ENCODE measurements around the gene GPC6.
A peak's percentile ranks its signal among the peaks of the same experiment; 100 is the strongest.

GPC6 gene

DNA sequence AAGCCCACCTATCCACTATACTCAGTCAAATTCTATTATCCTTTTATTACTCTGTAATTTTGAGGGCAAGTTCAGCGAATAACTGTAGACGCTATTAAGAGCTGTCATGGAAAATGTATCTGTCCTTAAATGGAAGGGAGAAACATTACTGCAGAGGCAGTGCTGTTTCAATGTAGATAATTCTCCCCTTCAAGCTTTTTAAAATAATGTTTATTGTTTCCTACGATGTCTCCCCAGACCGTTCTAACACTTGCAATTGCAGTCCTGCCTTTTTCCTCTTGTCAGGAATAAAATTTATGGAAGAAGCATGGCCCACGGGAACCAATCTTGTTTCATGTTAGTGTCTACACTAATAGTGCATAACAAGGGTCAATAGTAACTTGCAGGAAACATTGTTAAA lies 159.5 kb downstream of the GPC6 start:
- no peak for DNase-seq

DNA sequence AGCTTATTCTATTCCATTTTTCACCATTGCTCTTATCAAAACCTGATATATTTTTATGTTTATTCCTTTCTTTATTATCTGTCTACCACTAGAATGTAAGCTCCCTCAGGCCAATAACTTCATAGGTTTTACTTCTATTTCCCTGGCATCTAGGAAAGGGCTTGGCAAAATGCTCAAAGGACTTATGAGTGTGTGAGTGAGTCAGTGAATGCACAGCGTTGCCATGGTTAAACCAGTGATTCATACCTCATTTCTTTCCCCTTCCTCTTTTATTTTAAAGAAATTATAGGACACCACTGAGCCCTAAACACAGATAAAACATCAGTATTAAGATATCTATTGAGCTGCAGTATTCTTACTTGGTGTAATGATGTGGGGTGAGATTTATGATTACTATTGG lies 162.1 kb downstream of the GPC6 start:
- DNase-seq, result no peak

DNA sequence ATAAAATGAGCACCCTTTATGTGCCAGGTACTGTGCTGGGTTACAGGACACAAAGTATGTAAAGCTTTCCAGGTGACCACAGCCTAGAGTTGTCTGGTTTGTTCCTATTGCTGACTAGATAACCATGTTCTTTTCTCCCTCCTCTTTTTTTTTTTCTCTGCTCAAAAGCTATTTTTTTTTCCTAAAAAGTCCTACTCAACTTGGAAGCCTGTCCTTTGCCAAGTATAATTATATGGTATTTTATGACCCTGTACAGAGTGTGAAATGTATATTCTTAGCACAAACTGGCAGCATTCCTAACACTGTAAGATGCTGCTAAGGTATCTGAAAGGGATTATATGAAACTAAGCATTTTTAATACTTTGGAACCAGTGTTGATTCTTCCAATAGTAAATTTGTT lies 171.0 kb downstream of the GPC6 start:
- DNase-seq, result peak; percentile 62

DNA sequence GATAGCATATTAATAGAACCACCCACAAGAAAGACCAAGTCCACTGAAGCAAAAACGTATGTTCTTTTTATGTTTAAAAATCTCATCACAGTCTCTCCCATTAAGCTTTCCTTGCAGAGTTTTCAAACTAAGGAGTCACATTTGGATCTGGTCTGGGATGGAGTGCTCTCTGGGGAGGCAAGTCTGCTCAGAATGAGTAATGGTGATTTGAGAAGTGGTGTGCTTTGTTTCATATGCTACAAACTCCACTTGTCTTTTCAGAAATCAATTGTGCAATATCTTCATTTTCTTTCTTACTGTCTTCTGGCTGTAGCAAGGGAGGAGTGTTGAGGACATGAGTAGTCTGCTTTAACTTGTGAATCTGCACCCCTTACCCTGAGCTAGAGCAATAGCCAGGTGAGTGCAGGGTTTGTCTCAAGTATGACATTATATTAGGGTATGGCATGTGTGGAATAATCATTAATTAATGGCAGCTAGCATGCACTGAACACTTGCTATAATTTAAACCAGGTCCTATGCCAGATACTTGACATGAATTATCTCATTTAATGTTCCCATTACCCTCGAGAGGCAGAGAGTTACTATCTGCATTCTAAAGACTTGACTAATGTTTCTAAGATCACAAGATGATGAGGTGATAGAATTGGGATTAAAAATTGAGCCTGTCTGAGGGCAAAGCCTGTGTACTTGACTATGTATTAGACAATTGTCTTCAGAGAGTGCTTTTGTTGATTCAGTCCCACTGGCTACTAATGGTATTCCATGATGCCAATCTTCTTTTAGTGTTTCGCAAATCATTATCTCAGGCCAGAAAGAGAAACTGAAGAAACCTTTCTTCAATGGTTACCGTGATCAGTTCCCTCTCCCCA lies 171.8 kb downstream of the GPC6 start:
- DNase-seq, result peak; percentile 62

DNA sequence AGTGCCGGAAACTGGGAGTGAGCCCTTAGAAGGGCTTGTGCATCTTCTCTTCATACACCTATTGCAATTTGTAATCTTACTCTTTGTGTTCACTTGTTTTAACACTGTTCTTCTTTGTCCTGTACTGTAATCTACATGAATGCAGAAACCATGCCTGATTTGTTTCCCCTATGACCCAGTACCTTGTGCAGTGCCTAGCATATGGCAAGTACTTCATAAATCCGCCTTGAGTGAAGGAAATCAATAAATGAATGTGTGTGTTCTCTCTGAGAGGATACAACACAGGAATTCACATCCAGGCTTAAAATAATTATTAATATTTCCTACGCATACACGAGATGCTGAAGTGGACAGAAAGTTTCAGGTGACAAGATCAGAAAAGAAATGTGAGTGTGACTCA lies 172.6 kb downstream of the GPC6 start:
- DNase-seq, result no peak

DNA sequence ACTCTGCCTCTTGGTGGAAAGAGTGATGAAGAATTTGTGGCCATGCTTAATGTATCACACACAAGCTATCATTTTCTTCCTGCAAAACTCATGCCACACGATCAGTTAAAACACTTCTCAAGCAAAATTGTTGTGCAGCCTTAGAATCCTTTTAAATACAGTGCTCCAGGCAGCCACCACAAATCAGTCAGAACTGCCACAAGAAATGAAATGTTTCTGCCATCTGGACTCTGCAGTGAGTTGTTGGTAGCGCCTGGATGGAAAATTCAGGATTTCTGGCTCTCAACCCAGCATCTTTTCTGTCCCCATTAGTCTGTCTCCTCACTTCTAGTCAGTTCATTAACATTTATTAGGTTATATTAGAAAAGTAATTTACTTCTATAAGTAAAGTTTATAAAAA lies 179.5 kb downstream of the GPC6 start:
- DNase-seq, result peak; percentile 51

DNA sequence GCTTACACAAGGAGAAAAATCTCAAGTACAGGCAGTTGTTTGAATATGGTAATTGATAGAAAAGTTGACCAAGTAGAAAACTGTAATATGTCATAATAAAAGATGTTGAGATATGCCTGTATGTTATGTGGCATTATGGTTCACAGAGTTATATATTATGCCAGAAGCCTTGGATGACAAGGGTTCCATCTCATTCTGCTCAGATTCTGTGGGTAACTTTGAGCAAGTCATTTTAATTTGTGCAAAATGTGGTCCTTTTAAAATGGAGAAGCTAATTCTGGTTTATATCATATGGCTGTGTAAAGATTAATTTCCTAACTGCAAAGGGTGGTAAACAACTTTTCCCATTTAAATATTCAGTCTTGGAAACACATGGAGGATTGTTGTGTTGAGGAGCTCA lies 180.9 kb downstream of the GPC6 start:
- no peak for DNase-seq

DNA sequence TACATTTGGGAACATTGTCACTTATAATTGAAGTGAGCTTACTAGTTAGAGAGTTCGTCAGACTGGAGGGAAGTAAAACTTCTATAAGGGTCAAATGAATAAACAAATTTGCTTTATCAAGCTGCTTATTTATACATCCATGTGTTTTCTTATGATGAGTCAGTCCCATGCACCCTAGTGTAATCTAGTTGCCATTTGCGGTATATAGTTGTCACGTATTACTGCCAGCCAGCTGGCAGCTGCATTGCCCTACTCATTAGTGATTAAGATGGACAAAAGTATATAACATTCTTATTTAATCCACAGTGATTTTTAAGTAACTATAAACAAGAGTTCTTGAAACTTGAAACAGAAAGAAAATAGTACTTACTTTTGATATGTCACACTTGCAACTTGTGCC lies 182.4 kb downstream of the GPC6 start:
- no peak for DNase-seq

DNA sequence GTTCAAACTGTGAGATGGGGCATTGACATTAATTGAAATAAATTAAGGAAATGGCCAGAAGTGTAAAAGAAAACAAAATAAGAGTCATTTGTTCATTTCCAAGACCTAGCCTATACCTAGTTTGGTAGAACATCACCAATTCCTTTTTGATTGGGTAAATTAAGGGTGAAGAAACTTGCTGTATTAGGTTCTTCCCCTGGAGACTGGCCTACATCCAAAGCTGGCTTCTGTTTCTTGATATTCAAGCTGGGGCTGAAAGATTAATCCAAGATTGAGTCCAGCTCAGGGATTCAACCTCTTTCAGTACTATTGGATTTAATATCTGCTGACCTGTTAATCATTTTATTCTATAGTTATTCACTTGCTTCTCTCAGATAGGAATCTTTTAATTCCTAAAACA lies 183.2 kb downstream of the GPC6 start:
- no peak for DNase-seq

DNA sequence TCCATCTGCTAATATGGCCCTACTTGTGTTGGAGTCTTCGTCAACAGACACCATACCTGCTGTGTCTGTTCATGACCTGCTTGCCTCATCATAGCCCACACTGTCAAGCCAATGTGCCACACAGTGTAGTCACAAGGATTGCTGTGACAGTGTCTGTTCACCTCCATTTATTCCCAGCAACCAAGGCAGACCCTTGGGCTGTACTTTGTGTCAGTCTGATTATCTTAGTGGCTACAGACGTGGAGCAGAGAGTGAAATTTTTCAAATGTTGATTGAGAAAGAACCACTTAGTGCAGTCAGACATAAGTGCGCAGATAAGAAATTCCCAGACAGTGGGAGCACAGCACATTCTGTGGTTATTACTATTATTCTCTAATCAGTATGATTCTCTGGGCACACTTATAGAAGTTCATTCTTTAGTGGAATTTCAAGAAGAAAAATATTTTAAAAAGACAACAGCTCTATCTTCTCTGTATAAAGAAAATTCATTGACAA lies 184.6 kb downstream of the GPC6 start:
- DNase-seq, result no peak

DNA sequence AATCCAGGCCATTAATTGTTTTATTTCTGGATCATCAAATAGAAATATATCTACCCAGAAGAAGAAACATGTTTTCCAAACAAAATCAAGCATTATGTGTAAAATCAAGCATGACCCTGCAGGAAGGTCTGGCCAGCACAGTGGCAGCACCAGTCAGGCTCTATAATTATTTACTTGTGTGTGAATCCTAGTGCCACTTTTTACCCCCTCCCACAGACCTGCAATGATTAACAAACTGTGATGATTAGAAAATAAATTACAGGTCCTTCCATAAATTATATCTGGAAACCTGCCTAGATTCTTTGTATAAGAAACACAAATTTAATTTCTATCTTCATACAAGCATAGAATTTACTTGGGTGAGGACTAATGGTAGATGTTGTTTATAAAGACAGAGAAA lies 186.1 kb downstream of the GPC6 start:
- peak; percentile 21 for DNase-seq

DNA sequence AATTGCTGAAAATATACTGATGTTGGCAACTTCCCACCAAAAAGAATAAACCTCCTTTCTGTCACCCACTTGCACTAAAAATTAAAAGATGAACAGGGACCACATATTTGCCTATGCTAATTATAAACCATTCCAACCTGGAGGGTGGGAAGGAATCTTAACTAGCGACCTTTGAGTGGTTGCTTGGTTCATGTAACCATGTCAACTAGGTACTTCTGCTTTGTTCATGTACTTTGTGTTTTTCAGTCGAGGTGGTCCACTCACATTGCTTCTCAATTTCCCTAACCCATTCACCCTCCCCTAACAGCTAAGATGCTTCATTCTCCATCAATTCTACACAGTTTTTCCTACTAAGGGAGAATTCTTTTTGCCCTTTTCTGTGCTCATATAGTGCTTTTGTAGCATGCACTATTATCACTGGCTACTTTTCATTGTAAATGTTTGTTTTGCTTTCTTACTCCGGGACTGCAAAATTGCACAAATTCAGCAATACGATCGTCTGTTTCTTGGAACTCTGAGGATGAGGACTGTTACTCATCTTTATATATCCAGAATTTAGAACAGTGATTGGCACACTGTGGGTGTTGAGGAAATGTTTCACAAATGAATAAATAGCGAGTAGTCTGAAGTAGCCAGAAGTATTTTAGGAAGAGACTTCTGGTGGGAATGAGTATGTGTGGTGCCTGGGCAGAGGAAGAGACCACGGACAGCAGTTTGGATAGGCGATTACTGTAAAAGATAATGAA lies 187.5 kb downstream of the GPC6 start:
- DNase-seq, result peak; percentile 67

DNA sequence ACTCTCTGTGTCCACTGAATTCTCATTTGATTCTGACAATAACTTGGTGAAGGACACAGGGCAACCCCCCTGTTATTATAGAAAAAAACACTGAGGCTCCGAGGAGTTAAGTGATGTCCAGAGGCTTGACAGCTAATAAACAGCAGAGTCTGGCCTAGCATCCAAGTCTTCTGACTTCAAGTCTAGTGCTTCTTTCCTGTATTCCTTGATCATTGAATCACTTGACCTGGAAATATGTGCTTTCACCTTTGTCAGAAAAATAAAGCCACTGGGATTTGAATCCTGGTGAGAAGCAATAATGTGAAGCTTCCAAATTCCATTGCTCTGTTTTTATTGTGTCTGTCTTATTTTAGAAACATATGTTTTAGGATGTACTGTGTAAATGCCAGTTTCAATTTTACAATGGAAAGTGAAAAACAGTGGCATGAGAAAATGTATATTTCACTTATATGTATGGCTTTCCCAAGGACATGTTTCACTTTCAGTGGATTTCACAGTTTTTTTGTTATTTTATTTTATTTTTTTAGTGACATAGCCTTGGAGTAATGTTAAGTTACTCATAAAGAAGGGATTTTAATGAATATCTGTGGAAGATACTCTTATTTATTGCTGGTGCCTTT lies 190.2 kb downstream of the GPC6 start:
- DNase-seq, result no peak

DNA sequence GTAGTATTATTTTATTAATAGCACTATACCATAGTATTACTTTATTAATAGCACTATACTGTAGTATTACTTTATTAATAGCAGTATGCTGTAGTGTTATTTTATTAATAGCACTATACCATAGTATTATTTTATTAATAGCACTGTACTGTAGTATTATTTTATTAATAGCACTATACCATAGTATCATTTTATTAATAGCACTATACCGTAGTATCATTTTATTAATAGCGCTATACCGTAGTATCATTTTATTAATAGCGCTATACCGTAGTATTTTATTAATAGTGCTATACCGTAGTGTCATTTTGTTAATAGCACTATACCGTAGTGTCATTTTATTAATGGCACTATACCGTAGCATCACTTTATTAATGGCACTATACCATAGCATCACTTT lies 191.8 kb downstream of the GPC6 start:
- DNase-seq, result no peak

DNA sequence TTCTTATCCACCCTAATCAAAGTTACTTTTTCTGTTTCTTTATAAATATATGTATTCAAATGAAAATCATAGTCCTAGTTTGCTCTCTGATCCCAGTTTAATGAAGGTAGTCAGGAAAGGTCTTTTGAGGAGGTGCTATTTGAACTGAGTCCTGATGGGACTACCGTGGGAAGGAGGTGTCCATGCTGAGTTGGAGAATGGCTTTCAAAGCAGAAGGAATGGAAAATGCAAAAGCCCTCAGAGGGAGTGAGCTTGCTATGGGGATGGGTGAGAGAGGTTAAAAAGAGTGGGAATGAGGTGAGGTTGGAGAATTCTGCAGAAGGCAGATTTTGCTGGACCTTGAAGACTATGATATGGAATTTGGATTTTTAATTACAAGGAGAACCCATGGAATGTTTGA lies 193.6 kb downstream of the GPC6 start:
- no peak for DNase-seq

DNA sequence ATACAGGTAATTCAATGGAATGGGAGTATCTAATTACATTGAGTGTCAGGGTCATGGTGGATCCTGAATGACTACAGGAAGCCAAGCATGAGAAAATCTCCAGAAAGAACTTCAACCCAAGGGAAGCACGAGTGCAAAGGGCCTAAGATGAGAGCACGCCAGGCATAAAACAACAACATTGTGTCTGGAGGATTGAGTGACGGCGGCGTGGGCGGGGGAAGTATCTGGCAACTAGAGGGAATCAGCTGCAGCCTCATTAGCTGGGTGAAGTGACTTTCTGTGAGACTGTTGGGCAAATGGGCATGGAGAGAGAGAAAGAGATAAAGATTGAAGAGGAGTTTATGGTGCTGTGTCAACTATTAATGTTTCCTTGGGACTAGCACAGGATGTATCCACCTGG lies 194.3 kb downstream of the GPC6 start:
- DNase-seq, result peak; percentile 27

DNA sequence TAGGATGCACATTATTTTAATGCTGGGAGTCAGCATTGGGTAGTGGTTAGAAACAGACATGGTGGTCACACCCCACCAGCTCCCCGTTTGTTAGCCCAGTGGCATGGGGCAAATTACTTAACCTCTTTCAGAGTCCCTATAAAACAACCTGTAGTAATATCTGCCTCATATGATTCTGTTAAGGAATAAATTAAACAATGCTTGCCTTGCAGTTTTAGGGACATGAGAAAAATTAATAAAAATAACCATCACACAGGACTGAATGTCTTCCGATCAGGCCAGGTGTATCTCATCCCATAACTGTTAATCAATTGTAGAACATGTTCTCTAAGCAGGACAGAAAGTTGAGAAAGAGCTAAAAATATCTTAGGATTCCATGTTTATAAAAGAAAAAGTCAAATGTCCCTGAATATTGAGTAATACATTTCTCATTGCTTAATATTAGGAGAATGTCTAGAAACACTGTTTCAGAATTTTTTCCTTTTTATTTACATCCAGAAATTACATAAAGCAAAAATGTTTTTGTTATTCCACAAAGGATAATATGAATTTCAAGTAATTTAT lies 196.5 kb downstream of the GPC6 start:
- no peak for DNase-seq

DNA sequence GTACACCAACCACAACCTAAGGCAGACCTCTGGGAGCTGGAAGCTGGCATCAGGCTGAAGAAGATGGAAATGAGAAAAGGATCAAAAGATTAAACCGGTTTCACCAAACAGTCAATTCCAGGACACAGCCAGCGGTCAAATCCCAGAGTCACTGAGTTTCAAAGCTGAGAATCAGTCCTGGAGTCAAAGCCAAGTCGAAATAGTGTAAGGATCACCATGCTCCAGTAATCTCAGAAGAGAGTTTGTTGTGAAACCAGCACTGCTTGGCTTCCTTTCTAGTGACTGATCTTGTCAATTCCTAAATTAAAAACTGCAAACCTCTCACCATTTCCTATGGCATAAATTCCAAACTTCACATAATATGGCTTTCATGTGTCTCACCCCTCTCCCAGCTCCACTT lies 198.8 kb downstream of the GPC6 start:
- no peak for DNase-seq

DNA sequence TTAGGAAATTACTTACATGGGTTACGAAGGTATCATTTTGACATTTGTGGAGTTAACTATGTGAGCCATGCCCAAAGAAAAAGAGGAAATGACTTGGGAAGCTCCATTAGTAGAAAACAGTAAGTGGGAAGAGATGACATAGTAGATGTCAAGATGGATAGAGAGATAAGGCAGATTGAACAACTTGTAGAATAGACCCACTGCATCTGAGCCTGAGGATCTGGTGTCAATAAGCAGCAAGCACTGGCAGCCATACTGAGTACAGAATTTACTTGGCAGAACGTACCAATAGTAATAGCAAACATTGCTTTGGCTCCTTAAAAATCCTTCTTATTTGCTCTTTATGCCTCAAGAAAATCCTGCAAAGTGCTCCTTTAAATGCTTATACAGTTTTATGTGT lies 203.8 kb downstream of the GPC6 start:
- DNase-seq, result peak; percentile 47

DNA sequence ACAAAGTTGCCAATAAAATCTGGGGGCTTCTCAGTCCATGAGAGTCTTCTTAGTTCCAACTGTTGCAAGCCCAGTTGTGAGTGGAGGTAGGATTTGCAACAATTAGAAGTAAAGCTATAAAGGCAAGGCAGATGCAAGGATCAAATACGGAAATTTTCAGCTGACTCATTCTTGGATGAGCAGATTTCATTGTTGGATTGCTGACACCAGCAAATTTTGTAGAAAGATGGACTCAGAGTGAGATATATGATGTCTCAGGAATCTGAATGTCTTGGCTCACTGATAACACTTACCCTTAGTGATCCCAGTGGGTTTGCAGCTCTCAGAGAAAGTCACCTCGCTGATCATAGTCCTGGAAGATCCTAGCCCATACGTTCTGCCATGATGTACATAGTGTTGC lies 209.0 kb downstream of the GPC6 start:
- DNase-seq, result no peak

DNA sequence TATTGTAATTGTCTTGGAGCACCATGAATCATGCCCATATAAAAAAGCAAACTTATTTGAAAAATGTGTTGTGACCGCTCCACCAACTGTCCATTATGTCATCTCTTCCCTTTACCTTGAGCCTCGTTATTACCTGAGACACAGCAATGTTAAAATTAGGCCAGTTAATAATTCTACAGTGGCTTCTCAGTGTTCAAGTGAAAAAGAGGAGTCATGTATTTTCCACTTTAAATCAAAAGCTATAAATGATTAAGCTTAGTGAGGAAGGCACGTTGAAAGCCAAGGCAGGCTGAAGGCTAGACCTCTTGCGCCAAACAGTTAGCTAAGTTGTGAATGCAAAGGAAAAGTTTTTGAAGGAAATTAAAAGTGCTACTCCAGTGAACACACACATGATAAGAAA lies 210.5 kb downstream of the GPC6 start:
- no peak for DNase-seq

DNA sequence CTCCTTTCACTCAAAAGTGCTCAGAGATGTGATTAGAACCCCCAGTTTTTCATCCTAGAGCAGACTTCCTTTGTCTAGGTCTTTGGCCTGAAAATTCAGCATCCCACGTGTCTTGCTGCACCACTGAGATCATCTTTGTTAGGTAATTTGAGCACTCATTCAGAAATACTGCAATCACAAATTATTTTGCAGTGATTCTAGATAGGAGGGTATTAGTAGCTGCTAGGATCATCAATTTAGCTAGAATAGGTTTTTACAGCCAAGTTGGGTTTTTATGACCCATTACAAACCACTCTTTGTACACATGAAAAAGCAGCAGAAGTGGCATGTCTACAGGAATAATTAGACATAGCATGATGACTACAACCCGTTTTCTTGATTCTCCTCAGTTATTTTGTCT lies 219.6 kb downstream of the GPC6 start:
- peak; percentile 67 for DNase-seq

DNA sequence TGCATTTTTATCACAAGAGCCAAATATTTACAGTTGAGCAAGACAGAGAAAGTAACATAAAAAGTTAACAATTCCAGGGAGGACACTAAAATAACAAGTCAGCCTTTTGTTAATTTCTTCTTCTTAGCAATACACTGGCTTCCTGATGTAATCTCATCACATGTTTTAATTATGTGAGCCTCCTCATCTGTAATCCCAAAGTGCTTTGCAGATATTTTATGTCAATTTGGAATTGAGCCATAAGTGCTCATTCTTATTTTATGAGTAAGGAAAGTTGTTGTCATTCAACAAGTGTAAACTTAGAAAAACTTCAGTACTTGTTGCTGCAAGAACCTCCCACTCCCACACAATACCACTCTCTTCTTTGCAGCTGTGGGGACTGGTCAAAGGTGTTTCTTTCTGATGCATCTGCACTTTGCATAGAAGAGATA lies 223.6 kb downstream of the GPC6 start:
- no peak for DNase-seq

DNA sequence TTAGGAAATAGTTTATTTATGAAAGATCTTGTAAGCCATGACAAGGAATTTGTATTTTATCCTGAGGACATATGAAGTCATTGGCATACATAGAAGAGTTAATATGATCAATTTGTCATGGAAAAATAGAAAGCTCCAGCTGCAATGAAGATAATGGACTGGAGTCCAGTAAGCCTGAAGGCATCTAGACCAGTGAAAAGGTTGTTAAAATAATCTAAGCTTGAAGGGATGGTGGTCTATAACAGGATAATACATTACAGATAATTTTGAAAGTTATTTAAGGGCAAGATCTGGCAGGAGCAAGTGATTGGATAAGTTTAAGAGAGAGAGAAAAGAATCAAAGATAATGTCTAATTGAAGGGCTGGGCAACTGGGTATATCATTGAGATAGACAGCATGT lies 224.2 kb downstream of the GPC6 start:
- DNase-seq, result no peak

Measured in NCI-H69 (cell line).